ENCODE results near the gene CPHXL2.

DNA sequence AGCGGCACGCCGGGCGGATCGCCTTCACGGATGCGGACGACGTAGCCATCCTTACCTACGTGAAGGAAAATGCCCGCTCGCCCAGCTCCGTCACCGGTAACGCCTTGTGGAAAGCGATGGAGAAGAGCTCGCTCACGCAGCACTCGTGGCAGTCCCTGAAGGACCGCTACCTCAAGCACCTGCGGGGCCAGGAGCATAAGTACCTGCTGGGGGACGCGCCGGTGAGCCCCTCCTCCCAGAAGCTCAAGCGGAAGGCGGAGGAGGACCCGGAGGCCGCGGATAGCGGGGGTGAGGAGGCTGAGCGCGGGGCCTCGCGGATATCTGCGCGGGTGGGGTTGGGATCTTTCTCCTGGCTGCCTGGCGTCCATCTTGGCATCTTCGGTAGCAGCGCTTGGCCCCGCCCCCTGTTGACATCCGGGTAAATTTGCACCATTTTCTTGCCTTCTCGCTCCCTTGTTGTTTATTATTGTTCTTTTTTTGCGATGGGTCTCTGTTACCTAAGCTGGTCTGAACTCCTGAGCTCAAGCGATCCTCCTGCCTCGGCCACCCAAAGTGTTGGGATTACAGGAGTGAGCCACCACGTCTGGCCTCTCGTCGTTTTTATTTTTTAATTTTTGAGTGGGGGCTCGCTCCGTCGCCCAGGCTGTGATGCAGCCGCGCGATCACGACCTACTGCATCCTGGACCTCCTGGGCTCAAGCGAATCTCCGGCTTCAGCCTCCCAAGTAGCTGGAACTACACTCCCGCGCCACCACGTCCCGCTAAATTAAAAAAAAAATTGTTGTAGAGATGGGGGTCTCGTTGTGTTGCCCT, 28.3 kb downstream of the CPHXL2 start:
- TF ChIP-seq, protein P1, sequence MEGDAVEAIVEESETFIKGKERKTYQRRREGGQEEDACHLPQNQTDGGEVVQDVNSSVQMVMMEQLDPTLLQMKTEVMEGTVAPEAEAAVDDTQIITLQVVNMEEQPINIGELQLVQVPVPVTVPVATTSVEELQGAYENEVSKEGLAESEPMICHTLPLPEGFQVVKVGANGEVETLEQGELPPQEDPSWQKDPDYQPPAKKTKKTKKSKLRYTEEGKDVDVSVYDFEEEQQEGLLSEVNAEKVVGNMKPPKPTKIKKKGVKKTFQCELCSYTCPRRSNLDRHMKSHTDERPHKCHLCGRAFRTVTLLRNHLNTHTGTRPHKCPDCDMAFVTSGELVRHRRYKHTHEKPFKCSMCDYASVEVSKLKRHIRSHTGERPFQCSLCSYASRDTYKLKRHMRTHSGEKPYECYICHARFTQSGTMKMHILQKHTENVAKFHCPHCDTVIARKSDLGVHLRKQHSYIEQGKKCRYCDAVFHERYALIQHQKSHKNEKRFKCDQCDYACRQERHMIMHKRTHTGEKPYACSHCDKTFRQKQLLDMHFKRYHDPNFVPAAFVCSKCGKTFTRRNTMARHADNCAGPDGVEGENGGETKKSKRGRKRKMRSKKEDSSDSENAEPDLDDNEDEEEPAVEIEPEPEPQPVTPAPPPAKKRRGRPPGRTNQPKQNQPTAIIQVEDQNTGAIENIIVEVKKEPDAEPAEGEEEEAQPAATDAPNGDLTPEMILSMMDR (IDR thresholded peaks at IDR 0.05) = no peak
- peak; percentile 9 to 76 (median 18) for TF ChIP-seq POLR2AphosphoS5 (IDR thresholded peaks at IDR 0.05)

Measured in sigmoid colon (tissue), 4 donors.